ENCODE results near the gene ZMYM4. TPM values are rescaled to one million over a fixed set of nuclear protein-coding genes. Genes with fewer than 3 reads are reported as not detected.
A peak's percentile ranks its signal among the peaks of the same experiment; 100 is the strongest.

Gene ZMYM4
- total RNA-seq, 1 experiment from 2014 or later = 60.3 TPM

DNA sequence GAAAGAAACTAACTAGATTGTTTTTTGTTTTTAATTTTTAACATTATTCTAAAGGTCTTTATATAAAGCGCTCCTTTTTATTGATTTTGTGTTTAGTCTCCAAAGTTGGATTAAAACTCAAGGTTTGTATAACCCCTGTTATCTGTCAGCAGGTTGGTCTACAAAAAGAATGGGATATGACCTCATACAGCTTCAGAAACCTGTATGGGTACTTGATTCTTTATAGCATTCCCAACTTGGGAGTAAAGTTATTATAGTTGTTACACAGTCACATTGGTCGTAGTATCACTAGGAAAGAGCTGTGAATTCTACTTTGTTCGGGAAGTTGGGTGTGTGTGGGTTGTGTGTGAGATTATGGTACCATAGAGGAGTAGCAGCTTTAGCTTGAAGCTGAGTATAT is 52.4 kb downstream of the ZMYM4 start:
- POLR2A ChIA-PET = interaction anchor here (0.5 kb wide), 1 partner anchor 216 kb away, joined by 3 read pairs; no protein-coding TSS in a partner anchor
- CTCF ChIA-PET = interaction anchor here (0.8 kb wide), 1 partner anchor 461 kb away, joined by 3 read pairs; the partner anchor contains the start of gene SMIM12
- H3K9me3 Mint-ChIP-seq = peaks cover 3% of the 10 kb centered on the region; the same call in 1 of the 2 replicates

GRCh38 chr1:35324486-35324885 is 56.0 kb downstream of the ZMYM4 start:
- peaks cover 5% of the 10 kb centered on the region; the same call in 1 of the 2 replicates for H3K4me1 Mint-ChIP-seq
- ATAC-seq (no peak), DNase-seq (ENCODE audit: low spot score) (no peak)
- peaks cover 6% of the 10 kb centered on the region for H3K36me3 Mint-ChIP-seq
- H3K9me3 Mint-ChIP-seq = peaks cover 3% of the 10 kb centered on the region; the same call in 1 of the 2 replicates
- peak overlapping the region; percentile 49 for H3K27ac Mint-ChIP-seq
- ChIA-PET POLR2A (no interaction called here), CTCF (no interaction called here)
- no peaks in the 10 kb centered on the region for H3K27me3 Mint-ChIP-seq (ENCODE audit: low read depth)
- no peak for TF ChIP-seq CTCF (IDR thresholded peaks at IDR 0.05)
- TF ChIP-seq NFYB (CRISPR knock-in tag; conservative IDR thresholded peaks at IDR 0.05; ENCODE audit: low read depth) = no peak
- no peak for TF ChIP-seq ZNF317 (CRISPR knock-in tag; IDR thresholded peaks at IDR 0.05; ENCODE audit: borderline replicate concordance, low read depth)
- no peak for TF ChIP-seq MYBL2 (CRISPR knock-in tag; IDR thresholded peaks at IDR 0.05)
- TF ChIP-seq ARID4B (CRISPR knock-in tag; IDR thresholded peaks at IDR 0.05; ENCODE audit: borderline replicate concordance) = no peak
- TF ChIP-seq, protein P1, sequence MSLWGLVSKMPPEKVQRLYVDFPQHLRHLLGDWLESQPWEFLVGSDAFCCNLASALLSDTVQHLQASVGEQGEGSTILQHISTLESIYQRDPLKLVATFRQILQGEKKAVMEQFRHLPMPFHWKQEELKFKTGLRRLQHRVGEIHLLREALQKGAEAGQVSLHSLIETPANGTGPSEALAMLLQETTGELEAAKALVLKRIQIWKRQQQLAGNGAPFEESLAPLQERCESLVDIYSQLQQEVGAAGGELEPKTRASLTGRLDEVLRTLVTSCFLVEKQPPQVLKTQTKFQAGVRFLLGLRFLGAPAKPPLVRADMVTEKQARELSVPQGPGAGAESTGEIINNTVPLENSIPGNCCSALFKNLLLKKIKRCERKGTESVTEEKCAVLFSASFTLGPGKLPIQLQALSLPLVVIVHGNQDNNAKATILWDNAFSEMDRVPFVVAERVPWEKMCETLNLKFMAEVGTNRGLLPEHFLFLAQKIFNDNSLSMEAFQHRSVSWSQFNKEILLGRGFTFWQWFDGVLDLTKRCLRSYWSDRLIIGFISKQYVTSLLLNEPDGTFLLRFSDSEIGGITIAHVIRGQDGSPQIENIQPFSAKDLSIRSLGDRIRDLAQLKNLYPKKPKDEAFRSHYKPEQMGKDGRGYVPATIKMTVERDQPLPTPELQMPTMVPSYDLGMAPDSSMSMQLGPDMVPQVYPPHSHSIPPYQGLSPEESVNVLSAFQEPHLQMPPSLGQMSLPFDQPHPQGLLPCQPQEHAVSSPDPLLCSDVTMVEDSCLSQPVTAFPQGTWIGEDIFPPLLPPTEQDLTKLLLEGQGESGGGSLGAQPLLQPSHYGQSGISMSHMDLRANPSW (CRISPR knock-in tag; conservative IDR thresholded peaks at IDR 0.05; ENCODE audit: low read depth) = no peak
- no peak overlapping the region for H3K4me3 Mint-ChIP-seq

More for the DNA sequence above, 52.4 kb downstream of the ZMYM4 start:
- DNase-seq (ENCODE audit: low spot score) = no peak
- TF ChIP-seq, protein P2, sequence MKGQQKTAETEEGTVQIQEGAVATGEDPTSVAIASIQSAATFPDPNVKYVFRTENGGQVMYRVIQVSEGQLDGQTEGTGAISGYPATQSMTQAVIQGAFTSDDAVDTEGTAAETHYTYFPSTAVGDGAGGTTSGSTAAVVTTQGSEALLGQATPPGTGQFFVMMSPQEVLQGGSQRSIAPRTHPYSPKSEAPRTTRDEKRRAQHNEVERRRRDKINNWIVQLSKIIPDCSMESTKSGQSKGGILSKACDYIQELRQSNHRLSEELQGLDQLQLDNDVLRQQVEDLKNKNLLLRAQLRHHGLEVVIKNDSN (CRISPR knock-in tag; IDR thresholded peaks at IDR 0.05) = no peak
- no peak for TF ChIP-seq RORB (CRISPR knock-in tag; IDR thresholded peaks at IDR 0.05)
- no peak for TF ChIP-seq ZNF423 (CRISPR knock-in tag; IDR thresholded peaks at IDR 0.05)
- no peak for TF ChIP-seq MXD4 (CRISPR knock-in tag; IDR thresholded peaks at IDR 0.05; ENCODE audit: borderline replicate concordance)
- no peak for TF ChIP-seq SMAD4 (CRISPR knock-in tag; IDR thresholded peaks at IDR 0.05)
- no peak for TF ChIP-seq NR2C2 (CRISPR knock-in tag; IDR thresholded peaks at IDR 0.05)
- TF ChIP-seq, protein P3, sequence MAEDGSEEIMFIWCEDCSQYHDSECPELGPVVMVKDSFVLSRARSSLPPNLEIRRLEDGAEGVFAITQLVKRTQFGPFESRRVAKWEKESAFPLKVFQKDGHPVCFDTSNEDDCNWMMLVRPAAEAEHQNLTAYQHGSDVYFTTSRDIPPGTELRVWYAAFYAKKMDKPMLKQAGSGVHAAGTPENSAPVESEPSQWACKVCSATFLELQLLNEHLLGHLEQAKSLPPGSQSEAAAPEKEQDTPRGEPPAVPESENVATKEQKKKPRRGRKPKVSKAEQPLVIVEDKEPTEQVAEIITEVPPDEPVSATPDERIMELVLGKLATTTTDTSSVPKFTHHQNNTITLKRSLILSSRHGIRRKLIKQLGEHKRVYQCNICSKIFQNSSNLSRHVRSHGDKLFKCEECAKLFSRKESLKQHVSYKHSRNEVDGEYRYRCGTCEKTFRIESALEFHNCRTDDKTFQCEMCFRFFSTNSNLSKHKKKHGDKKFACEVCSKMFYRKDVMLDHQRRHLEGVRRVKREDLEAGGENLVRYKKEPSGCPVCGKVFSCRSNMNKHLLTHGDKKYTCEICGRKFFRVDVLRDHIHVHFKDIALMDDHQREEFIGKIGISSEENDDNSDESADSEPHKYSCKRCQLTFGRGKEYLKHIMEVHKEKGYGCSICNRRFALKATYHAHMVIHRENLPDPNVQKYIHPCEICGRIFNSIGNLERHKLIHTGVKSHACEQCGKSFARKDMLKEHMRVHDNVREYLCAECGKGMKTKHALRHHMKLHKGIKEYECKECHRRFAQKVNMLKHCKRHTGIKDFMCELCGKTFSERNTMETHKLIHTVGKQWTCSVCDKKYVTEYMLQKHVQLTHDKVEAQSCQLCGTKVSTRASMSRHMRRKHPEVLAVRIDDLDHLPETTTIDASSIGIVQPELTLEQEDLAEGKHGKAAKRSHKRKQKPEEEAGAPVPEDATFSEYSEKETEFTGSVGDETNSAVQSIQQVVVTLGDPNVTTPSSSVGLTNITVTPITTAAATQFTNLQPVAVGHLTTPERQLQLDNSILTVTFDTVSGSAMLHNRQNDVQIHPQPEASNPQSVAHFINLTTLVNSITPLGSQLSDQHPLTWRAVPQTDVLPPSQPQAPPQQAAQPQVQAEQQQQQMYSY (CRISPR knock-in tag; IDR thresholded peaks at IDR 0.05) = no peak
- TF ChIP-seq ZSCAN18 (CRISPR knock-in tag; IDR thresholded peaks at IDR 0.05) = no peak
- no peak for TF ChIP-seq GABPB1 (CRISPR knock-in tag; IDR thresholded peaks at IDR 0.05)
- Mint-ChIP-seq H3K4me3 (no peak overlapping the region), H3K36me3 (peaks cover 7% of the 10 kb centered on the region), H3K27me3 (ENCODE audit: low read depth) (no peaks in the 10 kb centered on the region), H3K27ac (0 out of 2 replicates have a peak overlapping the region, but pooled peaks have one; percentile 22), H3K4me1 (peaks cover 5% of the 10 kb centered on the region; the same call in 1 of the 2 replicates)
- no peak for ATAC-seq

All from WTC11 (cell line).